UCSD-AML1 (cell line): ENCODE results near the gene CLIC1.

Experiments used
- DNase-seq: peaks from one replicate; lab custom pipeline; 2025; ENCODE audit not compliant: unreplicated experiment; lab: John Stamatoyannopoulos, UW

Gene CLIC1

DNA sequence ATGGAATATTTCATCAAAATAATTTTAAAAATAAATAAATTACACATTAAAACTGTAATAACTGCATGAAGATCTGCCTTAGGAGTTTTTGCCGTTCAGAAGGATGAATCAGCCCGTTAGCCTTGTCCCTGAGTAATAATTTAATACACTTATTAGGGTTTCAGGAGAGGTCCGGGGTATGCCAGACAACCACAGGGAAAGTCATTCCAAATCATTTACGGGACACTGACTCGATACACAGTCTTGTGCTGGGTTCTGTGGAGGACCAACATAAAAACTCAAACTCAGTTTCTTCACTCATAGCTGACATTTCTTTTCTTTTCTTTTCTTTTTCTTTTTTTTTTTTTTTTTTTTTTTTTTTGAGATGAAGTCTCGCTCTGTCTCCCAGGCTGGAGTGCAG is 30.4 kb downstream of the CLIC1 start:
- DNase-seq, result no peak

- peak; percentile 97 for DNase-seq
These were observed 33.3 kb downstream of the CLIC1 start, which contains the start of gene ABHD16A for GRCh38 chr6:31702819-31703716. Gene ABHD16A (minus strand): TSS chr6:31703324. CDS start chr6:31703281, 43 bp downstream.

DNA sequence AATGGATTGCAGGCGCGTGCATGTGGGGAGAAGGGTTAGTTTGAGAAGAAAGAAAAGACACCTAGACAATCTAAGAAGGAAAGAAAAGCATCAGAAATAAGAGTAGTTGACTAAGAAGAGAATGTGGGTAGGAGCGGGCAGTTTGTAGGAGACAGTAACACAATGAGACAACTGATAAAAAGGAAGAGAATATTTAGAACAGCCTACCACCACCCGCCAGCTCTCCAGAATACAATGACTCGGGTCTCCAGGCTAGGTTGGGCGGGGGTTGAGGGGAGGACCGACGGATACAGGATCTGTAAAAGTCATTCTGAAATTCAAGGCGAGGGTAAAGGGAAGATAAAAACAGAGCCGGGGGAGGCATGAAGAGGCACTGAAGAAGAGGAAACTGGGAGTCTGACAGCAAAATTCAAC is 33.9 kb downstream of the CLIC1 start:
- DNase-seq, result no peak

DNA sequence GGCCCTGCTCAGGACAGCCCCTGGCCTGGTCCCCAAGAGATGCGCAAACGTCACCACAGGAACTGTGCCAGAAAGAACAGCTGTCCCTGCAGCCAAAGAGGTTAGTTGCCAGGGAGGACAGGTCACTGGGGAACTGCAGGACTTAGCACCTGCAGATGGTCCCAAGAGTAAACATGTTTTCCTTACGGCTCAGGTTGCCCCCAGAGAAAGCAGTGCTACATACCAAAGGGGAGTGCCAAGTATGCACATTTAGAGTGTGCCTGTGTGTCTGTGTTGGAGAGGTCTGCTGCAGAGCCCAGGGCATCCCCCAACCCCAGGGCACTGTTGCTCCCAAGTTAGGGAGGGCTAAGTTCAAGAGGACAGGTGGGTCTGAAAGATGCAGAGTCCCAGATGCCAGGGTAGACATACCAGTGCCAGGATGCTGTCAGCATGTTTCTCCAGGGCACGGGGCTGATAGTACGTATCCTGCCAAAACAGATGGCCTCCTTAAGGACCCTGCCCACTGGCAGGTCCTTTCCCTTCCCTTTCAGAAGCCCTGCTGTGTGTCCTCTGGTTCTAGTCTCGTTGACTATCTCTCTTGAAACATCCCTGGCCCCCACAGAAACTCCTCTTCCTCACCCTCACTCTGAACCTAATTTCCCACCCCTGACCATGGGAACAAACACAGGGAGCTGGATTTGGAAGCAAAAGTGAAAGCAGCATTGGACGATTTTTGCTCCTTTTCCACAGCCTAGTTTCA is 34.5 kb downstream of the CLIC1 start:
- no peak for DNase-seq

DNA sequence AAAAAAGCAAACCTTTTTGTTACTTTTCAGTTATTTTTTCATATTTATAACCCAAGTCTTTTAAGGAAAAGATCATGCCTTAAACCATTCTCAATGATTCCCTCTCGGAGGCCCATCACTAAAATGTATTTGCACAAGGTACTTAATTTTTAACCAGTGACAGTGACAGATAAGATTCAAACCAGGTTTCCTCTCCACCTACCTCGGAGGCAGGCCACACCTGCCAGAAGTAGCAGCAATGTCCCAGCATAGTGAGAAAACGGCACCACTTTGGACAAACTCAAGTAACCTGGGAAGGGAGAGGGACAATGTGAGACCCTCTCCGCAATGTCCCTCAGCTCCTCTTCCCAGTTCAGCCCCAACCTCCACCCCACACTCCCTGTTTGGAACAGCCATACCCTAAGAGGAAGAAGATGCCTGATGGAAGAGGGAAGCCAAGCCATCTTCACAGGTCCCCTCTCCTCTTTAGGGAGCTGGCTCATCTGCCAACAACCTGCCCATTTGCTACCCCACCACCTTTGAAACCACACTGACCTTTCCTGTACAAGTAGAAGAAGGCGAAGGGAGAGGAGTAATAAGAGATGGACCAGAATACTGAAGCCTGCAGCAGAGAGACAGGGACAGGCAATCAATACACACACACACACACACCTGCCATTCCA is 35.5 kb downstream of the CLIC1 start:
- no peak for DNase-seq

DNA sequence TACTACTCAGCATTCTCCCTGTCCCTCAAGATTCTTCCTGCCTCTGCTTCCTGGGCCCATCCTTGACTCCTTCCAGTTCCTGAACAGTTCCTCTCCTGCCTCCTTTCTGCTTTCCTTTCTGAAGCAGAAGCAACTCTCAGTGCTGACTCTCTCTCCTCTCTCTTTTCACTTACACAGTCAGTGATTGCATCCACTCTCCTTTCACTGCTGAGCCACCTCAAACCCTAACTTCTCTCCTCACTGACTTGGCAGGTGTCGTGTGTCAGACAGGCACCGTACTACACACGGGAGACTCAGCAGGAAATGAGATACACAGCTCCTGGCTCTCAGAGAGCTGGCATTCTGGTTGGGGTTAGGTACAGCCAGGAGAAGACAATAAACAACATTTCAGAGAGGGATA is 38.8 kb downstream of the CLIC1 start:
- no peak for DNase-seq

DNA sequence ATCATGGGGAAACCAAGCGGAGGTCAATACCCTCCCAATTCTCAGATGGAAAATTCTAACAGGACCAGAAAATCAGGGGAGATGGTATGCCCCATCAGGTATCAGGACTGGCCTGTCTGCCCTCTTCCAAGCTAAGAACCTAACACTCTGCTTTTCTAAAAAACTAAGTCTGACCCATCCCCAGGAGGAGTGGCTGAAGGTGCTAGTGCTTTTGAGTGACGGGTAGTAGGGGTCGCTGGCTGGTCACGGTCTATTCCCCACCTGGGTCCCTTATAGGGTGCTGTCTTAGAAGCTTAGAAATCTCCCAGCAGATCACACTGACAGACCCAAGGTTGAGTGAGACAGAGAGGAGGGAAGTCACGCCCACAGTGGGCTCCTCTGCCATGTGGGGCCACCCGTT is 42.8 kb downstream of the CLIC1 start:
- DNase-seq, result no peak

GRCh38 chr6:31692886-31693285 is 43.4 kb downstream of the CLIC1 start:
- DNase-seq, result no peak

GRCh38 chr6:31692353-31692752 is 44.0 kb downstream of the CLIC1 start:
- DNase-seq, result no peak

GRCh38 chr6:31691564-31692108 is 44.7 kb downstream of the CLIC1 start:
- no peak for DNase-seq

DNA sequence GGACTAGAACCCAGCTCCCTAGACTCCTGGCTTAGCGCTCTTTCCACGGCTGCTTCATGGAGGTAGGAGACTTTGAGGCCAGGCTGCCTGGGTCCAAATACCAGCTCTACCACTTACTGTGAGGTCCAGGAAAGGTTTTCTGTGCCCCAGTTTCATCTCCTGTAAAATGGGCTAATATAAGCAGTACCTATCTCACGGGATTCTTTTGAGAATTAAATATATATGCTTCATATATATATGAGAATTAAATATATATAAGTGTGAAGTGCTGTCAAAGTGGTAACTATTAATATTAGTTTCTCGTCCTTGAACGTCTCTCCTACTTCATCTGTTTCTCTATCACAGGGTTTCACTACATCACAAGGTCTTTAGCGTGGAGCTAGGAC is 45.3 kb downstream of the CLIC1 start:
- DNase-seq, result no peak

GRCh38 chr6:31690231-31691077 is 45.9 kb downstream of the CLIC1 start:
- DNase-seq, result no peak

- DNase-seq, result no peak
These were observed 46.9 kb downstream of the CLIC1 start for GRCh38 chr6:31689249-31690110.

DNA sequence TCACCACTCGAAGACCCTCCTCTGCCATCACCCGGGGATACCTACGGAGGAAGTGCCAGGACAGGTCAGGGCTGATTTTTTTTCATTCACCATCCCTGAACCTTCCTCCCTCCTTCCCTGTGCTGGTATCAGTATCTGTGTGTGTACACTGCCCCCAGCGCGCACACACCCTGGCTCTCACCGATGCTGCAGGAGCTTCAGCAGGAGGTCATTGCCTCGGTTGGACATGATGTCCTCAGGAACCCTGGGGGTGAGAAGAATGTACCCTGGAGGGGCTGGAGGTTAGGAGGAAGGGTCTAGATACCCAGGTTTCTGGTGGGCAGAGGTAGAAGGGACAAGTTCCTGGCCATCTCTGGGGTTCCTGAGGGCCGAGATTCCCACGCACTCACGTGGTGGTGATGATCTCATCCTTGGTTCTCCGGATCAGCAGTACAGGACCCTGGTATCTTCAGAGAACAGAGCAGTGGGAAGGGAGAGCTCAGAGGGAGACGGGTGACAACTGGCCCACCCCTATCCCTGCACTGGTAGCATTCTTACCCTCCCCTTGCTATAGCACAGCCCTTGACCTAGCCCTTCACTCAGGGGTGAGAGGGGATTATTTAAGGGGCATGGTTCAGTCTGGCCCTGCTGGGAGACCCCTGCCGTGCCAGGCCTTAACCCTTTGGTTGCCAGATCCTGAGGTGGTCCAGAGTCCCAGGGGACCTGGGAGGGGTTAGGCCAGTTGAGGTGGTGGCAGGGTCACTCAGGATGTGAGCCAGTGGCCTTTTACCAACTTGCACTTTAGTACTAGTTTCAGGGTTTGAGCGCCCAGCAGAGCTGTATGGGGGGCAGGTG is 48.3 kb downstream of the CLIC1 start:
- no peak for DNase-seq

DNA sequence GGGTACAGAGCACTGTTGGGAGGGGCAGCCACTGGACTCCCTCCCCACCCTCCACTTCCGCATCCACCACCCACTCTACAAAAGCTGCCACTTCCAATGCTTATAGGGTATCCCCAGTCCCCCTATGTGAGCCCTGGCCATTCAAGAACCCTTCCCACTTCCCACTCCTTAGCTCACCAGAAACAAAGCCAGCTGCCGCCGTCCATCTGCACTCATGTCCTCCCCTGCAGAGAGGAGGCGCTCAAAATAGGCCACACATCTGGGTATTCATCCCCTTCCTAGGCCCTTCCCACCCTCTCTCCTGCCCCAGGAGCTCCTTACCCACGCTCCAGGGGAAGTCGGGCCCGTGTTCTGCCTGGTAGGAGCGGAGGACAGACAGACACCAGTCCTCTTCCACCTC is 49.0 kb downstream of the CLIC1 start:
- DNase-seq, result no peak

DNA sequence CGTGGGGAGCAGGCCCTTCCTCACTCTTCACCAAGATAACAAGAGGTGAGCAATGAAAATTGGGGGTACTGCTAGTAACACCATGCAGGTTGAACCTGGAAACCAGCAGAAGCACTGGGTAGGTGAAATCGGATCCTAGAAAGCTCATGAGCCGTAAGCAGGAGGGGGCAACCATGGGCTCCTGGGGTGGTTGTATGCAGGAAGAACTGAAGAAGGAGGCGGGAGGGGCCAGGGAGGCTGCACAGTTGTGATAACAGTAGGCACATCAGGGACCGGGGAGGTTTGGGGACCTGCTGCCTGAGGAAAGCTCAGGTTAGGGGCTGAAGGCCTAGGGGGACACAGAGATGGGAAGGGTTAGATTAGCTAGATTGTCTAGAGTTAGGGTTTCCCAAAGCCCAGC is 49.8 kb downstream of the CLIC1 start:
- no peak for DNase-seq

- no peak for DNase-seq
These were observed 52.7 kb downstream of the CLIC1 start for GRCh38 chr6:31683591-31683990.

DNA sequence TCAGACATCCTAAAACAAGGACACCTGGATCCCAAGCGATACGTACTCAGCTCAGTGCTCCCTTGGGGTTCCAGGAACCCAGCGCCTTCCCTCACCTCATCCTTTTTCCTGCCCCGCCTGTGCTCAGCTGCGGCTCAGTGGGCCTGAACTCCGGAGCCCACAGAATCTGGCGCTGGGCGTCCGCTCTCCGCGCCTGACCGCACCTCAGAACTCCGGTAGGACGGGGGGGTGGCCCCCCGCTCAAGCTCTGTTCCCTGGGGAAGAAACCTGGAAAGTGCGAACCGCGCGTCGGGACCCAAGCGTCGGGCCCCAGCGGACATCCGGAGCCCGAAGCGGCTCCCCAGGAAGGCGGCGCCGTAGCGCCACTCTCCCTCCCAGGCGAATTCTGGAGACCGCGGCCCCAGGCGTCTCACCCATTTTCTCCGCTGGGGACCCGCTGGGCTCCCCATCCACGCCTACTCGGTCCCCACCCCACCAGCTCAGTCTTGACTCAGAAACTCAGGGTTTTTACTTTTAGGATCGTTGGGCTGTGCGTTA is 55.1 kb downstream of the CLIC1 start:
- peak; percentile 67 for DNase-seq
